ENCODE results near the gene SPECC1L. TPM values are rescaled to one million over a fixed set of nuclear protein-coding genes. Genes with fewer than 3 reads are reported as not detected.

The SPECC1L gene
- total and polyA plus RNA-seq, 10 of the 15 experiments (the other 5 are each of a cell fraction or from before 2014, with no cell fraction given) = 1.9 to 40.6 (median 19.1) TPM

- TF ChIP-seq, protein P1, sequence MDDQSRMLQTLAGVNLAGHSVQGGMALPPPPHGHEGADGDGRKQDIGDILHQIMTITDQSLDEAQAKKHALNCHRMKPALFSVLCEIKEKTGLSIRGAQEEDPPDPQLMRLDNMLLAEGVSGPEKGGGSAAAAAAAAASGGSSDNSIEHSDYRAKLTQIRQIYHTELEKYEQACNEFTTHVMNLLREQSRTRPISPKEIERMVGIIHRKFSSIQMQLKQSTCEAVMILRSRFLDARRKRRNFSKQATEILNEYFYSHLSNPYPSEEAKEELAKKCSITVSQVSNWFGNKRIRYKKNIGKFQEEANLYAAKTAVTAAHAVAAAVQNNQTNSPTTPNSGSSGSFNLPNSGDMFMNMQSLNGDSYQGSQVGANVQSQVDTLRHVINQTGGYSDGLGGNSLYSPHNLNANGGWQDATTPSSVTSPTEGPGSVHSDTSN (IDR thresholded peaks at IDR 0.05; ENCODE audit: insufficient replicate concordance, low read depth, low read length) = peak; percentile 29
- TF ChIP-seq, protein P2, sequence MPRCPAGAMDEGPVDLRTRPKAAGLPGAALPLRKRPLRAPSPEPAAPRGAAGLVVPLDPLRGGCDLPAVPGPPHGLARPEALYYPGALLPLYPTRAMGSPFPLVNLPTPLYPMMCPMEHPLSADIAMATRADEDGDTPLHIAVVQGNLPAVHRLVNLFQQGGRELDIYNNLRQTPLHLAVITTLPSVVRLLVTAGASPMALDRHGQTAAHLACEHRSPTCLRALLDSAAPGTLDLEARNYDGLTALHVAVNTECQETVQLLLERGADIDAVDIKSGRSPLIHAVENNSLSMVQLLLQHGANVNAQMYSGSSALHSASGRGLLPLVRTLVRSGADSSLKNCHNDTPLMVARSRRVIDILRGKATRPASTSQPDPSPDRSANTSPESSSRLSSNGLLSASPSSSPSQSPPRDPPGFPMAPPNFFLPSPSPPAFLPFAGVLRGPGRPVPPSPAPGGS (IDR thresholded peaks at IDR 0.05; ENCODE audit: borderline replicate concordance, insufficient read depth, low read depth, low read length, poor library complexity, severe bottlenecking) = no peak
- TF ChIP-seq IRF5 (IDR thresholded peaks at IDR 0.05; ENCODE audit: borderline replicate concordance) = no peak
- no peak for TF ChIP-seq ZNF622 (IDR thresholded peaks at IDR 0.05)
- no peak for TF ChIP-seq CHD4 (IDR thresholded peaks at IDR 0.05)
- TF ChIP-seq POLR2AphosphoS2 (IDR thresholded peaks at IDR 0.05; ENCODE audit: low read depth, low read length) = no peak; the same call in 1 of the 2 replicates
- TF ChIP-seq BHLHE40 (IDR thresholded peaks at IDR 0.05; ENCODE audit: borderline replicate concordance in 1 of 2, low read depth in 2 of 2, low read length in 1 of 2) = peak; percentile 99 to 100
- TF ChIP-seq NR2F1 (conservative IDR thresholded peaks at IDR 0.05) = peak; percentile 51
- TF ChIP-seq SUPT20H (IDR thresholded peaks at IDR 0.05; ENCODE audit: borderline replicate concordance, control insufficient read depth, low read depth, low read length) = no peak
- TF ChIP-seq POLR2A (IDR thresholded peaks at IDR 0.05; ENCODE audit: low read depth, low read length) = peak; percentile 71
- TF ChIP-seq CREM (IDR thresholded peaks at IDR 0.05; ENCODE audit: low read depth) = peak; percentile 82
- TF ChIP-seq, protein P3, sequence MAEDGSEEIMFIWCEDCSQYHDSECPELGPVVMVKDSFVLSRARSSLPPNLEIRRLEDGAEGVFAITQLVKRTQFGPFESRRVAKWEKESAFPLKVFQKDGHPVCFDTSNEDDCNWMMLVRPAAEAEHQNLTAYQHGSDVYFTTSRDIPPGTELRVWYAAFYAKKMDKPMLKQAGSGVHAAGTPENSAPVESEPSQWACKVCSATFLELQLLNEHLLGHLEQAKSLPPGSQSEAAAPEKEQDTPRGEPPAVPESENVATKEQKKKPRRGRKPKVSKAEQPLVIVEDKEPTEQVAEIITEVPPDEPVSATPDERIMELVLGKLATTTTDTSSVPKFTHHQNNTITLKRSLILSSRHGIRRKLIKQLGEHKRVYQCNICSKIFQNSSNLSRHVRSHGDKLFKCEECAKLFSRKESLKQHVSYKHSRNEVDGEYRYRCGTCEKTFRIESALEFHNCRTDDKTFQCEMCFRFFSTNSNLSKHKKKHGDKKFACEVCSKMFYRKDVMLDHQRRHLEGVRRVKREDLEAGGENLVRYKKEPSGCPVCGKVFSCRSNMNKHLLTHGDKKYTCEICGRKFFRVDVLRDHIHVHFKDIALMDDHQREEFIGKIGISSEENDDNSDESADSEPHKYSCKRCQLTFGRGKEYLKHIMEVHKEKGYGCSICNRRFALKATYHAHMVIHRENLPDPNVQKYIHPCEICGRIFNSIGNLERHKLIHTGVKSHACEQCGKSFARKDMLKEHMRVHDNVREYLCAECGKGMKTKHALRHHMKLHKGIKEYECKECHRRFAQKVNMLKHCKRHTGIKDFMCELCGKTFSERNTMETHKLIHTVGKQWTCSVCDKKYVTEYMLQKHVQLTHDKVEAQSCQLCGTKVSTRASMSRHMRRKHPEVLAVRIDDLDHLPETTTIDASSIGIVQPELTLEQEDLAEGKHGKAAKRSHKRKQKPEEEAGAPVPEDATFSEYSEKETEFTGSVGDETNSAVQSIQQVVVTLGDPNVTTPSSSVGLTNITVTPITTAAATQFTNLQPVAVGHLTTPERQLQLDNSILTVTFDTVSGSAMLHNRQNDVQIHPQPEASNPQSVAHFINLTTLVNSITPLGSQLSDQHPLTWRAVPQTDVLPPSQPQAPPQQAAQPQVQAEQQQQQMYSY (CRISPR knock-in tag; IDR thresholded peaks at IDR 0.05) = no peak
- peak; percentile 7 to 13; a peak in 1 of 3 replicates for TF ChIP-seq EGR1 (IDR thresholded peaks at IDR 0.05; ENCODE audit: borderline replicate concordance in 1 of 2, low read depth in 2 of 2, low read length in 2 of 2)
- TF ChIP-seq, protein P4, sequence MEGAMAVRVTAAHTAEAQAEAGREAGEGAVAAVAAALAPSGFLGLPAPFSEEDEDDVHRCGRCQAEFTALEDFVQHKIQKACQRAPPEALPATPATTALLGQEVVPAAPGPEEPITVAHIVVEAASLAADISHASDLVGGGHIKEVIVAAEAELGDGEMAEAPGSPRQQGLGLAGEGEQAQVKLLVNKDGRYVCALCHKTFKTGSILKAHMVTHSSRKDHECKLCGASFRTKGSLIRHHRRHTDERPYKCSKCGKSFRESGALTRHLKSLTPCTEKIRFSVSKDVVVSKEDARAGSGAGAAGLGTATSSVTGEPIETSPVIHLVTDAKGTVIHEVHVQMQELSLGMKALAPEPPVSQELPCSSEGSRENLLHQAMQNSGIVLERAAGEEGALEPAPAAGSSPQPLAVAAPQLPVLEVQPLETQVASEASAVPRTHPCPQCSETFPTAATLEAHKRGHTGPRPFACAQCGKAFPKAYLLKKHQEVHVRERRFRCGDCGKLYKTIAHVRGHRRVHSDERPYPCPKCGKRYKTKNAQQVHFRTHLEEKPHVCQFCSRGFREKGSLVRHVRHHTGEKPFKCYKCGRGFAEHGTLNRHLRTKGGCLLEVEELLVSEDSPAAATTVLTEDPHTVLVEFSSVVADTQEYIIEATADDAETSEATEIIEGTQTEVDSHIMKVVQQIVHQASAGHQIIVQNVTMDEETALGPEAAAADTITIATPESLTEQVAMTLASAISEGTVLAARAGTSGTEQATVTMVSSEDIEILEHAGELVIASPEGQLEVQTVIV (IDR thresholded peaks at IDR 0.05; ENCODE audit: borderline replicate concordance, partially characterized antibody) = no peak
- peak; percentile 68 for TF ChIP-seq IKZF1 (conservative IDR thresholded peaks at IDR 0.05)
- TF ChIP-seq SPI1 (IDR thresholded peaks at IDR 0.05; ENCODE audit: borderline replicate concordance, insufficient read depth, low read depth, low read length) = peak; percentile 32; the same call in 1 of the 2 replicates
- no peak for TF ChIP-seq WRNIP1 (IDR thresholded peaks at IDR 0.05; ENCODE audit: borderline replicate concordance, low read depth, low read length)
- no peak for TF ChIP-seq SMAD1 (IDR thresholded peaks at IDR 0.05; ENCODE audit: low read depth, partially characterized antibody)
- TF ChIP-seq STAT3 (IDR thresholded peaks at IDR 0.05; ENCODE audit: low read depth, low read length) = no peak
Measured at GRCh38 chr22:24427500-24428164, 157.0 kb downstream of the SPECC1L start, which contains the start of gene ADORA2A (continued).
